Measurements from ENCODE around the gene TTLL11. TPM values are rescaled to one million over a fixed set of nuclear protein-coding genes. Genes with fewer than 3 reads are reported as not detected.

The TTLL11 gene
- total RNA-seq, 2 experiments from 2014 or later: 3.3 to 6.9 TPM

DNA sequence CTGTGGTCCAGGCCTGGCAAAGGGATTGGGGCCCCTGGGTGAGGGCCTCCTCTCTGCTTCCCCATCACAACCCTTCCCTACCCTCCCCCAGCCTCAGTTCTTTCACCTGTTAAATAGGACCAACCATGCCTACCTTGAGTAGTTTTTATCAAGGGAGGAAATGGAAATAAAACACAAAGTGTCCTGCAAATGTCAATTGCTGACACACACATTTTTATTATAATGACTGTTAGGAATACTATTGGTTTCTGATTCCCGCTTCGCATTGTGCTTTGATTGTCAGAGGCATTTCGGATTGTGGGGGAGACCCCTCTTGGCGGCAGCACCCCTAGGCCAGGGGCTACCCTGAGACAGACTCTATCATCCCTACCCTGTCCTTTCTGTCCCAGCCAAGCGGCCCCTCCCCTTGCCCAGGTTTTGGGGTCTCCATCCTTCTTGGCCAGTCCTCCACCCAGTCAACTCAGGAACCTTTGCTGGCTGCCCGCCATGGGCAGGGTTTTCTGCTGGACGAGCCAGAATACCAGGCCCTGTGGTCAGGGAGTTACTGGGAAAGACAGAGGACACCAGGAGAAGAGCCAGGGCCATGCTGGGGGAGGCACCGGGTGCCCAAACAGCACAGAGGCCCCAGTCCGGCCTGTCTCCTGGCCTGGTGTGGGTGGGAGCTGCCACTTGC is 18.4 kb upstream of the TTLL11 start:
- TF ChIP-seq, protein P1, sequence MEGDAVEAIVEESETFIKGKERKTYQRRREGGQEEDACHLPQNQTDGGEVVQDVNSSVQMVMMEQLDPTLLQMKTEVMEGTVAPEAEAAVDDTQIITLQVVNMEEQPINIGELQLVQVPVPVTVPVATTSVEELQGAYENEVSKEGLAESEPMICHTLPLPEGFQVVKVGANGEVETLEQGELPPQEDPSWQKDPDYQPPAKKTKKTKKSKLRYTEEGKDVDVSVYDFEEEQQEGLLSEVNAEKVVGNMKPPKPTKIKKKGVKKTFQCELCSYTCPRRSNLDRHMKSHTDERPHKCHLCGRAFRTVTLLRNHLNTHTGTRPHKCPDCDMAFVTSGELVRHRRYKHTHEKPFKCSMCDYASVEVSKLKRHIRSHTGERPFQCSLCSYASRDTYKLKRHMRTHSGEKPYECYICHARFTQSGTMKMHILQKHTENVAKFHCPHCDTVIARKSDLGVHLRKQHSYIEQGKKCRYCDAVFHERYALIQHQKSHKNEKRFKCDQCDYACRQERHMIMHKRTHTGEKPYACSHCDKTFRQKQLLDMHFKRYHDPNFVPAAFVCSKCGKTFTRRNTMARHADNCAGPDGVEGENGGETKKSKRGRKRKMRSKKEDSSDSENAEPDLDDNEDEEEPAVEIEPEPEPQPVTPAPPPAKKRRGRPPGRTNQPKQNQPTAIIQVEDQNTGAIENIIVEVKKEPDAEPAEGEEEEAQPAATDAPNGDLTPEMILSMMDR (conservative IDR thresholded peaks at IDR 0.05; ENCODE audit: low read length): no peak
- TF ChIP-seq EZH2phosphoT487 (IDR thresholded peaks at IDR 0.05; ENCODE audit: borderline replicate concordance, low read depth, low read length): no peak
- Histone ChIP-seq H3K9me2 (ENCODE audit: insufficient read depth, low read length) (no peaks in the 10 kb centered on the region), H4K20me1 (ENCODE audit: insufficient read depth, low read length) (no peaks in the 10 kb centered on the region), H3K4me2 (ENCODE audit: low read length) (no peak overlapping the region), H3K27ac (ENCODE audit: low read depth, low read length, poor library complexity, severe bottlenecking) (no peak overlapping the region), H2AFZ (ENCODE audit: low read length) (no peak overlapping the region), H3K36me3 (ENCODE audit: insufficient read depth, low read length) (no peaks in the 10 kb centered on the region), H3K4me3 (ENCODE audit: low read depth, low read length, poor library complexity, severe bottlenecking) (no peak overlapping the region), H3K79me2 (ENCODE audit: insufficient read depth, low read depth, low read length) (no peaks in the 10 kb centered on the region), H3K4me1 (ENCODE audit: insufficient read depth, low read length, poor library complexity, severe bottlenecking) (no peaks in the 10 kb centered on the region), H3K9me3 (ENCODE audit: low read length) (no peaks in the 10 kb centered on the region)
- DNase-seq (ENCODE audit: low spot score): no peak
- intact Hi-C loops (cut with micrococcal nuclease; ENCODE audit: unreplicated experiment): no loop called here
- ChIA-PET POLR2A (no interaction called here), CTCF (ENCODE audit: unreplicated experiment) (no interaction called here)
- BruUV-seq (replicated peaks): no TSS peak

DNA sequence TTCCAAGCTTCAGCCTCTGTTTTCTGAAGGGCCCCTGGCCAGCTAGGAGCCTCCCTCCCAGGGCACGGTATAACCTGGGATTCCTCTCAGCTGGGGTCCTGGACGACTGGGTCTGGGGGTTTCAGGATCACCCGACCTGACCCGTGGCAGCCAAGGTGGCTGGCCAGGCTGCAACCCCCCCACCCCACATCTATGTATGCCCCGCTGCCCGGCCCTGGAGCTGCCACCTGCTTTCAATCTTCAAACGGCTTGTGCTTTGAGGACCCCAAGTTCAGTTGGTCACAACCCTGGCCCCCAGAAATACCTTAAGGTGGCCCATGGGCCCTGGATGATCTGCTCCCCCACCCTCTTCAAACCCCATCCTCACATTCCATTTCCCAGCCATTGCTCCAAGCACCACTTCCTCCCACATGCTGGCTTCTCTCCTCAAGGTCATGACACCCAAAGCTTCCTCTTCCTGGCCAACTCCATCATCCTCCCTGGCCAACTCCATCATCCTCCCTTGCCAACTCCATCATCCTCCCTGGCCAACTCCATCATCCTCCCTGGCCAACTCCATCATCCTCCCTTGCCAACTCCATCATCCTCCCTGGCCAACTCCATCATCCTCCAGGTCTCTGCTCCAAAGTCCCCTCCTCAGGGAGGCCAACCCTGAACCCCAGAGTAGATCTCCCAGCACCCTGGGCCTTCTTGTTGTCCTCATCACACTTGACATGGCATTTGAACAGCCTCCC is 17.2 kb upstream of the TTLL11 start:
- Histone ChIP-seq H3K4me2 (ENCODE audit: low read length) (no peak overlapping the region), H2AFZ (ENCODE audit: low read length) (no peak overlapping the region), H3K36me3 (ENCODE audit: insufficient read depth, low read length) (no peaks in the 10 kb centered on the region), H4K20me1 (ENCODE audit: insufficient read depth, low read length) (no peaks in the 10 kb centered on the region), H3K4me1 (ENCODE audit: insufficient read depth, low read length, poor library complexity, severe bottlenecking) (no peaks in the 10 kb centered on the region), H3K9me2 (ENCODE audit: insufficient read depth, low read length) (no peaks in the 10 kb centered on the region), H3K4me3 (ENCODE audit: low read depth, low read length, poor library complexity, severe bottlenecking) (no peak overlapping the region), H3K79me2 (ENCODE audit: insufficient read depth, low read depth, low read length) (no peaks in the 10 kb centered on the region), H3K9me3 (ENCODE audit: low read length) (no peaks in the 10 kb centered on the region), H3K27ac (ENCODE audit: low read depth, low read length, poor library complexity, severe bottlenecking) (no peak overlapping the region)
- no TSS peak for BruUV-seq (replicated peaks)
- TF ChIP-seq, protein P1 (conservative IDR thresholded peaks at IDR 0.05; ENCODE audit: low read length): no peak
- no peak for TF ChIP-seq EZH2phosphoT487 (IDR thresholded peaks at IDR 0.05; ENCODE audit: borderline replicate concordance, low read depth, low read length)
- POLR2A ChIA-PET: no interaction called here
- no peak for DNase-seq (ENCODE audit: low spot score)
- intact Hi-C loops (cut with micrococcal nuclease; ENCODE audit: unreplicated experiment): no loop called here
- CTCF ChIA-PET (ENCODE audit: unreplicated experiment): interaction anchor here (0.8 kb wide), 1 partner anchor 11 kb away, joined by 4 read pairs; no protein-coding TSS in a partner anchor
